ENCODE data around the gene SLC9A7. TPM values are rescaled to one million over a fixed set of nuclear protein-coding genes. Genes with fewer than 3 reads are reported as not detected.

SLC9A7 gene
- total and polyA plus RNA-seq, 2 of the 13 experiments (the other 11 are each of a cell fraction or from before 2014, with no cell fraction given) = 5.8 to 7.2 TPM

DNA sequence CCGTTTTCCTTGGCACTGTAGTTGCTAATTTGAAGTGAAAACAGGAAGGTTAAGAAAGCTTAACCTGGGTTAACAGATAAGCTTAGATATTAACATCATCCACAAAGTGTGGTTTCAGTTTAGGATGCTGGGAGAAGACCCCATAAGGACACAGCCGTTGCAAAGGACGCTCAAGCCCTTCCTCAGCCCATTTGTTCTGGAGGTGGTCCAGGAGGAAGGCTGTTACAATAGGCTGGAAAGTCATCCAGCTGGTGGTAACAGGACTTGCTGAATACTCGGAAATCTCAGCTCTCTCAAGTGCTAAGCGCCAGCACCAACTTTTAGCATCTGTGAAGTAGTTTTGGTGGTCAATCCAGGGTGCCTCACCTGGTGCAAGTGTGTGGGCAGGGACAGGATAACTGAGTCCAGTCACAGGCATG, 171.2 kb downstream of the SLC9A7 start (continued):
- TF ChIP-seq SIN3B (IDR thresholded peaks at IDR 0.05; ENCODE audit: low read length) = no peak
- no peak for TF ChIP-seq ZFP36L1 (CRISPR knock-in tag; IDR thresholded peaks at IDR 0.05)
- no peak for TF ChIP-seq CREBL2 (CRISPR knock-in tag; IDR thresholded peaks at IDR 0.05; ENCODE audit: borderline replicate concordance)
- no peak for TF ChIP-seq ZFP37 (CRISPR knock-in tag; IDR thresholded peaks at IDR 0.05; ENCODE audit: borderline replicate concordance)
- no peak for TF ChIP-seq MYNN (CRISPR knock-in tag; IDR thresholded peaks at IDR 0.05; ENCODE audit: low read depth)
- no peak for TF ChIP-seq NBN (conservative IDR thresholded peaks at IDR 0.05)
- TF ChIP-seq ZNF367 (CRISPR knock-in tag; IDR thresholded peaks at IDR 0.05; ENCODE audit: borderline replicate concordance) = no peak

- ChIA-PET POLR2A (no interaction called here), CTCF (ENCODE audit: low intra/inter-chr PET ratio, low total read pairs) (no interaction called here)
- BruUV-seq (replicated peaks) = no TSS peak
- H3K9me3 ChIP-seq (ENCODE audit: low read length) = no peaks in the 10 kb centered on the region
- no peak for DNase-seq (ENCODE audit: low spot score)
- H3K4me3 ChIP-seq (replicated peaks in 1 of 3; ENCODE audit: insufficient read depth in 1 of 3, low read depth in 2 of 3, low read length in 3 of 3) = no peak overlapping the region
- no peaks in the 10 kb centered on the region for H4K20me1 ChIP-seq (ENCODE audit: insufficient read depth, low read length)
- peaks cover 4% of the 10 kb centered on the region for H3K79me2 ChIP-seq (ENCODE audit: insufficient read depth, low read length)
- no peak overlapping the region for H3K27ac ChIP-seq (ENCODE audit: extremely low read length, insufficient read depth, low read length)
- no peak overlapping the region for H3K4me2 ChIP-seq (ENCODE audit: low read depth, low read length)
- 100% methylated on average over 5 of the region's 5 CpGs for WGBS (ENCODE audit: low lambda C conversion rate)
- no peak overlapping the region for H3K9ac ChIP-seq (ENCODE audit: insufficient read depth, low read depth, low read length)
- intact Hi-C loops (cut with micrococcal nuclease; ENCODE audit: unreplicated experiment) (no loop called here), in situ Hi-C loops (cut with HindIII; ENCODE audit: extremely low pct_ligation_motif_present, low pct_unique_long_range_greater_than_20kb) (no loop called here)
- H3K27me3 ChIP-seq (ENCODE audit: control insufficient read depth in 1 of 2, insufficient read depth in 2 of 2, low read length in 2 of 2) = no peaks in the 10 kb centered on the region
- peaks cover 0 to 3% of the 10 kb centered on the region in 2 experiments; a peak in 1 of 5 replicates for H3K36me3 ChIP-seq (replicated peaks in 1 of 2; ENCODE audit: control insufficient read depth in 1 of 2, insufficient read depth in 2 of 2, low read length in 2 of 2)
- H2AFZ ChIP-seq (ENCODE audit: low read length) = no peak overlapping the region
- H3K4me1 ChIP-seq (ENCODE audit: insufficient read depth, low read length) = 0 out of 2 replicates have a peak, but pooled peaks cover 9% of the 10 kb centered on the region
- no peak for FAIRE-seq
- no peak for ATAC-seq
- TF ChIP-seq, protein P1, sequence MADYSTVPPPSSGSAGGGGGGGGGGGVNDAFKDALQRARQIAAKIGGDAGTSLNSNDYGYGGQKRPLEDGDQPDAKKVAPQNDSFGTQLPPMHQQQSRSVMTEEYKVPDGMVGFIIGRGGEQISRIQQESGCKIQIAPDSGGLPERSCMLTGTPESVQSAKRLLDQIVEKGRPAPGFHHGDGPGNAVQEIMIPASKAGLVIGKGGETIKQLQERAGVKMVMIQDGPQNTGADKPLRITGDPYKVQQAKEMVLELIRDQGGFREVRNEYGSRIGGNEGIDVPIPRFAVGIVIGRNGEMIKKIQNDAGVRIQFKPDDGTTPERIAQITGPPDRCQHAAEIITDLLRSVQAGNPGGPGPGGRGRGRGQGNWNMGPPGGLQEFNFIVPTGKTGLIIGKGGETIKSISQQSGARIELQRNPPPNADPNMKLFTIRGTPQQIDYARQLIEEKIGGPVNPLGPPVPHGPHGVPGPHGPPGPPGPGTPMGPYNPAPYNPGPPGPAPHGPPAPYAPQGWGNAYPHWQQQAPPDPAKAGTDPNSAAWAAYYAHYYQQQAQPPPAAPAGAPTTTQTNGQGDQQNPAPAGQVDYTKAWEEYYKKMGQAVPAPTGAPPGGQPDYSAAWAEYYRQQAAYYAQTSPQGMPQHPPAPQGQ (CRISPR knock-in tag; IDR thresholded peaks at IDR 0.05; ENCODE audit: borderline replicate concordance) = no peak
- TF ChIP-seq, protein P2, sequence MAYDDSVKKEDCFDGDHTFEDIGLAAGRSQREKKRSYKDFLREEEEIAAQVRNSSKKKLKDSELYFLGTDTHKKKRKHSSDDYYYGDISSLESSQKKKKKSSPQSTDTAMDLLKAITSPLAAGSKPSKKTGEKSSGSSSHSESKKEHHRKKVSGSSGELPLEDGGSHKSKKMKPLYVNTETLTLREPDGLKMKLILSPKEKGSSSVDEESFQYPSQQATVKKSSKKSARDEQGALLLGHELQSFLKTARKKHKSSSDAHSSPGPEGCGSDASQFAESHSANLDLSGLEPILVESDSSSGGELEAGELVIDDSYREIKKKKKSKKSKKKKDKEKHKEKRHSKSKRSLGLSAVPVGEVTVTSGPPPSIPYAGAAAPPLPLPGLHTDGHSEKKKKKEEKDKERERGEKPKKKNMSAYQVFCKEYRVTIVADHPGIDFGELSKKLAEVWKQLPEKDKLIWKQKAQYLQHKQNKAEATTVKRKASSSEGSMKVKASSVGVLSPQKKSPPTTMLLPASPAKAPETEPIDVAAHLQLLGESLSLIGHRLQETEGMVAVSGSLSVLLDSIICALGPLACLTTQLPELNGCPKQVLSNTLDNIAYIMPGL (CRISPR knock-in tag; IDR thresholded peaks at IDR 0.05; ENCODE audit: borderline replicate concordance in 1 of 2, low read depth in 1 of 2) = no peak
- no peak for TF ChIP-seq THYN1 (CRISPR knock-in tag; IDR thresholded peaks at IDR 0.05; ENCODE audit: borderline replicate concordance, low read depth)
- TF ChIP-seq ZBTB3 (CRISPR knock-in tag; IDR thresholded peaks at IDR 0.05; ENCODE audit: borderline replicate concordance, low read depth) = no peak
- TF ChIP-seq, protein P3, sequence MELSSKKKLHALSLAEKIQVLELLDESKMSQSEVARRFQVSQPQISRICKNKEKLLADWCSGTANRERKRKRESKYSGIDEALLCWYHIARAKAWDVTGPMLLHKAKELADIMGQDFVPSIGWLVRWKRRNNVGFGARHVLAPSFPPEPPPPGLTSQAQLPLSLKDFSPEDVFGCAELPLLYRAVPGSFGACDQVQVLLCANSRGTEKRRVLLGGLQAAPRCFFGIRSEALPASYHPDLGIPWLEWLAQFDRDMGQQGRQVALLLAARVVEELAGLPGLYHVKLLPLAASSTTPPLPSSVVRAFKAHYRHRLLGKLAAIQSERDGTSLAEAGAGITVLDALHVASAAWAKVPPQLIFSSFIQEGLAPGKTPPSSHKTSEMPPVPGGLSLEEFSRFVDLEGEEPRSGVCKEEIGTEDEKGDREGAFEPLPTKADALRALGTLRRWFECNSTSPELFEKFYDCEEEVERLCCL (CRISPR knock-in tag; IDR thresholded peaks at IDR 0.05; ENCODE audit: borderline replicate concordance) = no peak
- TF ChIP-seq KLF11 (CRISPR knock-in tag; IDR thresholded peaks at IDR 0.05) = no peak
- no peak for TF ChIP-seq ZNF558 (CRISPR knock-in tag; IDR thresholded peaks at IDR 0.05; ENCODE audit: borderline replicate concordance)
- no peak for TF ChIP-seq ZNF337 (CRISPR knock-in tag; IDR thresholded peaks at IDR 0.05; ENCODE audit: borderline replicate concordance, low read depth)
- TF ChIP-seq ZNF720 (CRISPR knock-in tag; IDR thresholded peaks at IDR 0.05) = no peak
Measured at GRCh38 chrX:46587158-46587557, 171.8 kb downstream of the SLC9A7 start.

Measured in HepG2 (cell line).